Endodermal cell (in vitro differentiated cells): ENCODE data around the gene C17orf50. TPM values are rescaled to one million over a fixed set of nuclear protein-coding genes. Genes with fewer than 3 reads are reported as not detected.

ENCODE experiments used
- DNase-seq: peaks from one replicate; pipeline ENCODE4 v3.0.0-alpha.2; 2017
- H3K27ac ChIP-seq: 2 replicates; pipeline ENCODE4 v1.5.1; 2013; ENCODE audit warnings: mild to moderate bottlenecking, low read depth, low read length, moderate library complexity
- H3K27me3 ChIP-seq: 2 replicates; pipeline ENCODE4 v1.6.1; 2013; ENCODE audit warnings: mild to moderate bottlenecking, low read length, moderate library complexity; ENCODE audit not compliant: insufficient read depth, control insufficient read depth, poor library complexity, severe bottlenecking
- H3K36me3 ChIP-seq: 2 replicates; pipeline ENCODE4 v1.7.0; 2013; ENCODE audit warnings: mild to moderate bottlenecking, low read length, moderate library complexity; ENCODE audit not compliant: control insufficient read depth, insufficient read depth
- H3K4me1 ChIP-seq: one replicate; pipeline ENCODE4 v1.7.0; 2013; ENCODE audit warnings: low read length; ENCODE audit not compliant: control insufficient read depth, insufficient read depth
- H3K4me3 ChIP-seq: 2 replicates; pipeline ENCODE4 v1.5.1; 2013; ENCODE audit warnings: mild to moderate bottlenecking, low read length, moderate library complexity
- H3K9ac ChIP-seq: 2 replicates; pipeline ENCODE4 v1.6.1; 2013; ENCODE audit warnings: mild to moderate bottlenecking, low read length, moderate library complexity; ENCODE audit not compliant: poor library complexity, severe bottlenecking; ENCODE audit errors: extremely low read depth
- H3K9me3 ChIP-seq: 2 replicates; pipeline ENCODE4 v1.6.1; 2013; ENCODE audit warnings: mild to moderate bottlenecking, low read length, moderate library complexity; ENCODE audit not compliant: control insufficient read depth
- H3K27ac Mint-ChIP-seq: 2 replicates; pipeline ENCODE4 v1.8.0; 2020; ENCODE audit warnings: mixed read lengths
- H3K27me3 Mint-ChIP-seq: 2 replicates; pipeline ENCODE4 v1.8.0; 2021; ENCODE audit warnings: mild to moderate bottlenecking, mixed read lengths; ENCODE audit not compliant: insufficient read depth
- H3K36me3 Mint-ChIP-seq: 2 replicates; pipeline ENCODE4 v1.8.0; 2020; ENCODE audit warnings: low read depth, mixed read lengths
- H3K4me1 Mint-ChIP-seq: 2 replicates; pipeline ENCODE4 v1.8.0; 2020; ENCODE audit warnings: mixed read lengths
- H3K4me3 Mint-ChIP-seq: 2 replicates; pipeline ENCODE4 v1.8.0; 2020; ENCODE audit warnings: mild to moderate bottlenecking, moderate library complexity, mixed read lengths
- H3K9me3 Mint-ChIP-seq: 2 replicates; pipeline ENCODE4 v1.8.0; 2020; ENCODE audit warnings: mild to moderate bottlenecking, mixed read lengths
- CTCF ChIP-seq: fragments of 200-600 bp; sonication (generic); conservative IDR thresholded peaks from 2 replicates; pipeline ENCODE4 v1.5.0; 2021; ENCODE audit warnings: antibody characterized with exemption, mild to moderate bottlenecking
- WGBS, 2 experiments: methylation state at CpG; one replicate each; pipeline versions ENCODE4 v1.1.5 to v1.1.7; 2013; ENCODE audit warnings: missing lambda C conversion rate in 2 of 2, mixed read lengths in 1 of 2; ENCODE audit not compliant: insufficient coverage in 1 of 2, insufficient read length in 1 of 2; 5-methylcytosine and 5-hydroxymethylcytosine counted together
- total RNA-seq, 2 donors: library from RNA; stranded (reverse); fragmentation: NEBNext Ultra II Directional in 1 of 2; extraction: Animal tissue kit (Norgen Biotek cat#: 25700) in 1 of 2; gene quantifications; 2 replicates in 1 of 2; 3 replicates in 1 of 2; pipeline ENCODE4 v1.2.1, GENCODE V29; 2021

Gene C17orf50
- total RNA-seq, 2 donors from 2014 or later: not detected

DNA sequence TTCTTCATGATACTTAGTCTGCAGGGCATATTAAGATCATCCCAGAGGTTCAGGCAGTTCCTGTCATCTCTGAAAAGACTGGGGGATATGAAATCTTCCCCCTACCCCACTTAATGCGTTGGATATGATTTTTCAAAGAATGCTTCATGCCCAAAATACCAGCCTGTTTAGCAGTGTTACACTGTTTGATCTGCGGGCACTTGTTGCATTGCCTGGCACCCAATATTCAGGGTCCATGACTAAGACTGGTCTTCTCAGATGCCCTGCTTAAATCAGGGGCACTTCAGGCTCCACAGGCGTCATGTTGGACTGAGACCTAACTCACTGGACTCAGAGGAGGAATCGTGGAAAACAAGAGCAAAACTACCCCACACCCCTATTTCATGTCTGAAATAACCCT, 35.6 kb upstream of the C17orf50 start:
- Histone ChIP-seq H3K36me3 (peaks cover 60% of the 10 kb centered on the region), H3K4me1 (peaks cover 25% of the 10 kb centered on the region), H3K27ac (no peak overlapping the region), H3K4me3 (no peak overlapping the region), H3K27me3 (no peaks in the 10 kb centered on the region), H3K9ac (no peak overlapping the region), H3K9me3 (no peaks in the 10 kb centered on the region)
- no peak for TF ChIP-seq CTCF
- no peaks in the 10 kb centered on the region for H3K9me3 Mint-ChIP-seq
- 93% methylated on average over 1 to 4 of the region's 4 CpGs for WGBS, 2 experiments
- no peak overlapping the region for H3K4me3 Mint-ChIP-seq
- no peak for DNase-seq
- H3K27ac Mint-ChIP-seq: no peak overlapping the region
- peaks cover 47% of the 10 kb centered on the region for H3K4me1 Mint-ChIP-seq
- H3K36me3 Mint-ChIP-seq: peaks cover 36% of the 10 kb centered on the region
- no peaks in the 10 kb centered on the region for H3K27me3 Mint-ChIP-seq

DNA sequence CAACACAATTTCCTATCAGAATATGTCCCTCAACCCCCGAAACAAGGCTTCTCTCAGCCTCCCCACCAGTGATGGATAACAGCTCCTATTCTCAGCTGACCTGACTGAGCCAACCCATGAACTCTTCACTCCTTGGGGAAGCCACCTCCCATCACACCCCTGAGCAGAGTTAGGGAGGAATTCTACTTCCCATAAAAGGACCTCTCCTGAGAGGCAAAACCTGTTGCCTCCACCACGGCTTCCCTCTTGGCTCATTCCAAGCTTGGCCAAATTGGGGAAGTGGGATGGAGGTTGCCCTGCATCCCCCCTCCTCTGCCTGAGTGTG, 34.9 kb upstream of the C17orf50 start:
- Histone ChIP-seq H3K4me1 (peaks cover 29% of the 10 kb centered on the region), H3K4me3 (no peak overlapping the region), H3K9me3 (no peaks in the 10 kb centered on the region), H3K9ac (no peak overlapping the region), H3K27ac (no peak overlapping the region), H3K36me3 (peaks cover 58% of the 10 kb centered on the region), H3K27me3 (no peaks in the 10 kb centered on the region)
- peak; percentile 54 for DNase-seq
- peaks cover 52% of the 10 kb centered on the region for H3K4me1 Mint-ChIP-seq
- H3K9me3 Mint-ChIP-seq: no peaks in the 10 kb centered on the region
- H3K4me3 Mint-ChIP-seq: no peak overlapping the region
- H3K27me3 Mint-ChIP-seq: no peaks in the 10 kb centered on the region
- peaks cover 32% of the 10 kb centered on the region for H3K36me3 Mint-ChIP-seq
- no peak overlapping the region for H3K27ac Mint-ChIP-seq
- WGBS, 2 experiments: 83 to 85% methylated on average over 1 to 2 of the region's 2 CpGs
- no peak for TF ChIP-seq CTCF

DNA sequence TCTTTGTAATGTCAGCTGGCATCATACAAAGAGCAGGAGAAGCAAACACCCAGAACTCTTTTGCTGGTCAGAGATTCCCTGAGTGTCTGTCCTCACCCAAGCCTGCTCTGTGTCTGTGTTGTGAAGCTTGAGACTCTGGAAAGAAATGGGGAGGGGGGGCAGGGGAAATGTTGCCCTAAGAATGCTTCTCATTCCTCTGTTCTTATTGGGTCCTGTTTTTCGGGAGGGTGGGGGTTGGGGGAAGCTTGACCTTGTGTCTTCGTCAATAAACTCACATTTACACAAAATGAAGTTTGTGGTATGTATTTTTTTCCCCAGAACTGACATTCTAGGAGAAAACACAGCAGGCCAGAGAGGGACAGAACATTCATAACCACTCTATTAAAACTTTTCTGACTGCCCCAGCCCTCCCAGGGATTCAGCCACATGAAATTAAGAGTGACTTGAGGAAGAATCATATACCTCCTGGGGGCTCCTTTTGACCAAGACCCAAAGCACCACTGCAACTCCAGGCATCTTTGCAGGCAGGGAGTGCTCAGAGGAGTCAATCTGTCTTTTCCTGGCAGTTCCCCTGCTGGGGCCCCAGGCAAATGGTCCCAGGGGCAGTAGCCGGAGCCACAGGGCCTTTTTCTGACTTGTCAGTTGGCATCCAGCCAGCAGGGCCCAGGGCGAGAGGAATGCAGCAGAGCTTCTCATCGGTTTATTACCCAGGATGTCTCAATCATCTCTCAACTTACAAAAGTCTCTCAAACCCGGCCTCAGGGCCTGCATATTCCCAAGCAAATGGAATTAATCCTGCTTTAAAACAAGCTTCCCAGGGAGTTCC, 34.3 kb upstream of the C17orf50 start:
- Mint-ChIP-seq H3K27me3 (no peaks in the 10 kb centered on the region), H3K4me1 (peaks cover 57% of the 10 kb centered on the region), H3K36me3 (peaks cover 30% of the 10 kb centered on the region), H3K27ac (no peak overlapping the region), H3K9me3 (no peaks in the 10 kb centered on the region), H3K4me3 (no peak overlapping the region)
- peaks cover 53% of the 10 kb centered on the region for H3K36me3 ChIP-seq
- H3K4me3 ChIP-seq: no peak overlapping the region
- DNase-seq: peak; percentile 81
- H3K27ac ChIP-seq: peak overlapping the region; percentile 21
- H3K4me1 ChIP-seq: peaks cover 34% of the 10 kb centered on the region
- no peaks in the 10 kb centered on the region for H3K9me3 ChIP-seq
- TF ChIP-seq CTCF: no peak
- WGBS, 2 experiments: 71% methylated on average over 4 of the region's 6 CpGs; no CpG with 5 or more reads in 1 of the 2 experiments
- no peak overlapping the region for H3K9ac ChIP-seq
- no peaks in the 10 kb centered on the region for H3K27me3 ChIP-seq
